GM19238 (cell line): ENCODE data around the gene SAT1.
"Not testable (repeated sequence)": the region's sequence is repeated elsewhere in the genome, so short reads cannot be mapped to it uniquely, and the experiment has no call there.

Experiments
- DNase-seq: peaks from one replicate; pipeline ENCODE4 v3.0.0; 2011; ENCODE audit warnings: low spot score; ENCODE audit not compliant: insufficient read length

SAT1 gene

DNA sequence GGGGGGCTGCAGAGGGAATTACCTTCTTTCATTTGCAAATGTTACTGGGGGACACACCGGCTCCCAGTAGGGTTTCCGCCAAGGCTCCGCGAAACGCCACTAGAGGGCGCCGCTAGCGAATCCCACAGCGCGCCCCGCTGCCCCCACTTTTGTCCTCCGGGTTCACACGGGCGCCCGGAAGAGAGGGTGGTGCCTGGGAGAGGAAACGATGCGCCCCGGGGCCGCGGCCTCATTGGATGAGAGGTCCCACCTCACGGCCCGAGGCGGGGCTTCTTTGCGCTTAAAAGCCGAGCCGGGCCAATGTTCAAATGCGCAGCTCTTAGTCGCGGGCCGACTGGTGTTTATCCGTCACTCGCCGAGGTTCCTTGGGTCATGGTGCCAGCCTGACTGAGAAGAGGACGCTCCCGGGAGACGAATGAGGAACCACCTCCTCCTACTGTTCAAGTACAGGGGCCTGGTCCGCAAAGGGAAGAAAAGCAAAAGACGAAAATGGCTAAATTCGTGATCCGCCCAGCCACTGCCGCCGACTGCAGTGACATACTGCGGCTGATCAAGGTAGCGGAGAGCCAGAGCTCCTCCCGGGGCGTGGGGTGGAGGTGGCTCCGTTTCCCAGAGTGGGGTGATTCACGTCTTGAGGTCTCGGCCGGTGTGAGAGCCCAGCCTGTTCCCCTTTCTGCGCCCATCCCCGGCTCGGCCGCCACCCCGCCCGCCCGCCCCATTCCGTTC is at the start of gene SAT1:
Gene SAT1 (plus strand): TSS at position 311 of the 726 bp plus-strand sequence. CDS start 179 bp downstream, at position 490.
- DNase-seq: peak; percentile 49

DNA sequence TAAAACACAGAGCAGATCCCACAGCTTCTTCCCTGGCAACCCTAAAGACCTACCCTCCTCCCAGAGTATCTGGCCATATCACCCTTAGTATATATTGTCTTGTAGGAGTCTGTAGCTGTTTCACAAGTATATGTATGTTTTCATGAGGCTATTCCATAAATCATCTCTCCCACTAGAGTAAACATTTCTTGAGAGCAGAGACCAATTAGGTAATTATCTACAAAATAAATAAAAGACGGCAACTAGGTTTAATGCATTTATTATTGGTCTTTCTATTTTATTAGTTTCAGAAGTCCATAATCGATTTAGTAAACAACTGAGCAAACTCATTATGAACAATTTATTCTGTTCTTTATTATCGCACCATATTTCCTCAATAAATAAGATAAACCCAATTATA is 46.9 kb upstream of the SAT1 start:
- no peak for DNase-seq

DNA sequence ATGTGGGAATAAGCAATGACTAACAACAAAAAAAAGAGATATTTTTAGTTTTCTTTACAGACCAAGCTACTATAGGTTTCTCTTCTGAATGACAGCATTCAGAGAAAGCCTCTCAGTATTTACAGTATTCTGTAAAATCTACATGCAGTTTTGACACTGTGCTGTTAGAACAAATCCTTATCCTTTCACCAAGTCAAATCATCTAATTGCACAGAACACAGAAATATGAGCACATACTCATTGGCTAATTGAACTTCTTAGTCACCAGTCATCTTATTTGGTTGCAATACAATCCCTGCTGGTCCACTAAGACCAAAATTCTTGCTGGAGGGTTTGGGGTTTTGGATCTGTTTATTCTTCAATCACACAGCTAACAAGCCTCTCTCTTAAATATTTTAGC is 45.6 kb upstream of the SAT1 start:
- DNase-seq: no peak

GRCh38 chrX:23742174-23742696 is 40.7 kb upstream of the SAT1 start:
- DNase-seq: no peak

DNA sequence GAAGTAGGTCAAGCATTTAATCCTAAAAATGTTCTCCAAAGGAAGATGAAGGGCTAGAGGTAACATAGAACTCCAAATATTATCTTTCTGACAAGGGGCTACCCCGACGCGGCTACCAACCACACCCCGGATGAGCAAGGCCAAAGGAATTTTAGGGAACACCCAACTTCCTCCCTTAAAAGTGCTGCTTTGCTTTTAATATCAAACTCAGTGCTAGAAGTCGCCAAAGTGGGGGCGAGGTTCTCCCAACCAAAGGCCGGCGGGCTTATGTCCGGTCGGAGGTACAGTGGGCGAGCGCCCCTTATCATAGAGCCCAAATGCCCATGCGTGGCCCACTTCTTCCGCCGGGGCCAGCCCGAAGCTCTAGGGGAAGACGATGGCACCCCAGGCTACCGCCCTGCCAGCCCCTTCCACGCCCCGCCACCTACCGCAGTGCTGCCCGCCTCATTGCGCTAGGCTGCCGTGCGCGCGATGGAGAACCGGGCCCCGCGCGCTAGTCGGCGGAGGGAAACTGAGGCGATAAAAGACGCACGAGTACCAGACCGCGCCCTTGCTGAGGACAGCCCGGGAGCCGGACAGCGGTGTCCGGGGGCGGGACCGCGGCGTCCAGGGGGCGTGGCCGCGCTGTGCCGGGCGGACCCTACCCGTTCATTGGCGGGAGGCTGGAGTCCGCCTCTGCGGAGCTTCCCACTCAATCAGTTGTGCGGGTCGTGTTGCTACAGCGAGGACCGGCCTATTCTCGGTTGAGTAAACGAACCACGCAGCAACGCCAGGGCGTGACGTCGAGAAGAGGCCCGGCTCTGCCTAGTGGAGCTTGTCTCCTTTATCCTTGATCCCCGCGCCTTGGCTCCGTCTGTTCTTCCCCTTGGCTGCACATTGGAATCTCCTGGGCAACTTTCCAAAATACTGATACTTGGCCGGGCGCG is 40.0 kb upstream of the SAT1 start, which contains the start of gene ACOT9:
Gene ACOT9 (minus strand): TSS at position 580 of the 926 bp plus-strand sequence. CDS start 132 bp downstream, at position 448.
- DNase-seq: peak; percentile 64

DNA sequence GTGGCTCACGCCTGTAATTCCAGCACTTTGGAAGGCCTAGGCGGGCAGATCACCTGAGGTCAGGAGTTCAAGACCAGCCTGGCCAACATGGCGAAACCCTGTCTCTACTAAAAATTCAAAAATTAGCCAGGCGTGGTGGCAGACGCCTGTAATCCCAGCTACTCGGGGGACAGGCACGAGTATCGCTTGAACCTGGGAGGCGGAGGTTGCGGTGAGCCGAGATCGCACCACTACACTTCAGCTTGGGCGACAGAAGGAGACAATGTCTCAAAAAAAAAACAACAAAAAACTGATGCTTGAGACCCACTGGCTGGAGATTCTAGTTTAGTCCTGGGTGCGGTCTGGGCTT is 39.4 kb upstream of the SAT1 start:
- DNase-seq: not testable (repeated sequence)

DNA sequence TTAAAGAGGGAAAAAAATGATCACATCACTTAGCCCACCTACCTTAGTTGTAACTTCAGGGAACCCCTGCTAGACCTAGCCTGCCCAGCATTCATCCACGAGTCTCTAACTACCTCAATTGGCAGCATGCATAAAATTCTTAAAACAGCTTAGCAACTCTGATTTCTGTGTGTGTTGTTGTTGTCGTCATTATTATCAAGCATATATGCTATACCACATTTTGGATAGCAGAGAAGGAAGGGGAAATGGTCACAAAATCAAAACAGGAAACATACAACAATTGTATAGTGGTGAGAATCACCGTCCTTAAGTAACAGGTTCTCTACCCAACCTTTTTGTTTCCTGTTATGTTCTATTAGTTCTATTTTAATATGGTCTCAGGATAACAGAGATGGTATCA is 37.2 kb upstream of the SAT1 start:
- no peak for DNase-seq

DNA sequence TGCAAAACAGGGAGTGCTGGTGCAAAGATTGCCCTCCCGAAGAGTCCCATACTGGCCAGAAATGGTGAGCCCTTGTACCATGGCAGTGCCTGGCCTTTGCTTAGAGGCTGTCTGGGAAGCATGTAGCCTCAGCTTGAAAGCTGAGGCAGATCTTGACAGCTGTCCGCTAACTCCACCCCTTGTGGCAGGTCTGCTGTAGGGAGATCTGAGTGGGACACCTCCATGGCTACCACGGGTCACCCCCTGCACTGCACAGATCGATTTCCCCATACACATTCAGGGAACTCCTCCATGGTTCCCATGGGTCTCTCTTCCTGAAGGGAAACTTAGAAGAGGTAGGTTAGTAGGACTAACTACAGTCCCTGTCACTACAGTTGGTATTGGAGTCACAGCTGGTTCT is 33.8 kb upstream of the SAT1 start:
- DNase-seq: no peak

DNA sequence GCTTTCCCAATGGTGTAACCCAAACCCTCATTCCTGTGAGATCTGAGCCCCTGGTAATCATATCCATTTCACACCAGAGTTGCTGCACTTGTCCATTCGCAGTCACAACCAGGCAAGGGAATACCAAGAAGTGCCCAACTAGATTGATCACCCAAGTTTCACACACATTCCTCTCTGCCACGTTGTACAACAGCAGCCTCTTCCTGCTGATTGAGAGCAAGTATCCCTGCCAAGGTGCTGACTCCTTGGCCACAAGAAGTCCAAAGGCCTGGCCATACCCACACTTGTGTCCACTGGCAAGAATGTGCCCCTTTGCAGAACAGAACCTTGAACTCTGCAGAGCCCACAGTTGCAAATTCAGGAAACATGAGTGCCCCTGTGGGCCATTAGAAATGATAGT is 33.4 kb upstream of the SAT1 start:
- DNase-seq: no peak

GRCh38 chrX:23752740-23753415 is 30.1 kb upstream of the SAT1 start:
- DNase-seq: no peak

GRCh38 chrX:23754664-23755063 is 28.3 kb upstream of the SAT1 start:
- DNase-seq: no peak

- DNase-seq: peak; percentile 41
These were observed 26.8 kb upstream of the SAT1 start for GRCh38 chrX:23756165-23756564.

DNA sequence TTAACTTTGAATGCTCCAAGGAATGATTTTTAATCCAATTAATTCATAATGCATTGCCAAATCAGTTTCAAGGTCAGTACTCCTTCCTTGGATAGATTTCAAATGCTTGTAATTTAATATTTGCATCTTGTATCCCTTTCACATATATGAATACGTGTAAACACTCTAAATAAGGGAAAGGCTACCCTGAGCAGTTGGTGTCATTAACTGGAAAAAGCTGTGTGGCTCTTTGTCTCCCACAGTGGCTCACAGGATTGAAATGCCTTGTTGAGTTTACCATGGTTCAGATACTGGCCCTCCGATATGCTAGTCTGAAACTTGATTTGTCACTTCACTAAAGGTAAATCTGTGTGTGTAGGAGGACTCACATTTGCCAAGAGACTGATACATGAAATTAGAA is 23.2 kb upstream of the SAT1 start:
- DNase-seq: no peak

DNA sequence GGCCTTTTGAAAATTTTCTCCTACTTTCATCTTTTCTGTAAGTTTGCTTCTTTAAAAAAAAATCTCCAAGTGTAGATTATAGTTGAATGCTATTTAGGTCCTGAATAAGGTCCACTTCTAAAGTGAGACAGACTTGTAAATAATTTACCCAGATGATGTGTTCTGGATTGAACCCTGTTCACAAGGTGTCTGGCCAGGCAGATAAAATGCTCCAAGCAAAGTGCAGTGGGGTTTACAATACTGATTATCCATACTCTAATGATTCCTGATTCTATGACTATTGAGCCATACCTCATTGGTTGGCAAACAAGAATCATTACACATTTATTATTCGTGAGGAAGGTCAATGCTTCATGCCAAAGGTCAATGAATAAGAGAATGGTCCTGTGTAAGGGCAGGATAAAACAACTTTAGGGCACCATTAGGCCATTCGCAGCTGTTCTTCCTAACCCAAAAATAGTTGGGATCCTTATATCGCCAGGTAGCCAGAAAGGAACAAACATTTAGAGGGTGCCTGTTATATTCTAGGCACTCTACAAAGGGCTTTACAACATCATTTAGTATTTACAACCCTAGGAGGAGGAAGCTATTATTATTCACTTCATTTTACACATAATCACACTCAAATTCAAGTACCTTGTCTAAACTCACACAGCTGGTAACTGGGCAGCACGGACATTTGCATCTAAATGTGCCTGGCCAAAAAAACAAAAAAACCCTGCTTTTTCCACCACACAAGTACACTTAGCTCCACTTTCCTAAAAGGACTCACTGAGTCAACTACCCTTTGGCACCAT is 18.6 kb upstream of the SAT1 start:
- no peak for DNase-seq

GRCh38 chrX:23765449-23765848 is 17.5 kb upstream of the SAT1 start:
- no peak for DNase-seq

DNA sequence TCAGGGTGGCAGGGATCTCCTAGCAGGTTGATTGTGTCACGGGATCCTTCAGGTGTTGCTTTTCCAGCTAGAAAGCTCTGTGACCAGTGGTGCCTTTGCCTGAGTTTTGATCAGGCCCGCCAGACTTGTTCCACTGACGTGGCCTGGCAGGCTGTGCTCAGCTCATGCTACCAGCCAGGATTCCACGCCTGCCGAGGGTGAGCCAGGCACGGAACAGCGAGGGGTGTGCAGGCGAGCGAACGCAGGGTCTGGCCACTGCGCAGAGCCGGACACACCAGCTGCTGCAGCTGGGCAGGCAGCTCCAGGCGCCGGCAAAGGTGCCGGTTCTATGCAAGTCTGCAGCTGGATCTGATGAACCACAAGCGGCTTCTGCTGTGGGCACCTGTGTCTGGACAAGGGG is 17.1 kb upstream of the SAT1 start:
- no peak for DNase-seq

DNA sequence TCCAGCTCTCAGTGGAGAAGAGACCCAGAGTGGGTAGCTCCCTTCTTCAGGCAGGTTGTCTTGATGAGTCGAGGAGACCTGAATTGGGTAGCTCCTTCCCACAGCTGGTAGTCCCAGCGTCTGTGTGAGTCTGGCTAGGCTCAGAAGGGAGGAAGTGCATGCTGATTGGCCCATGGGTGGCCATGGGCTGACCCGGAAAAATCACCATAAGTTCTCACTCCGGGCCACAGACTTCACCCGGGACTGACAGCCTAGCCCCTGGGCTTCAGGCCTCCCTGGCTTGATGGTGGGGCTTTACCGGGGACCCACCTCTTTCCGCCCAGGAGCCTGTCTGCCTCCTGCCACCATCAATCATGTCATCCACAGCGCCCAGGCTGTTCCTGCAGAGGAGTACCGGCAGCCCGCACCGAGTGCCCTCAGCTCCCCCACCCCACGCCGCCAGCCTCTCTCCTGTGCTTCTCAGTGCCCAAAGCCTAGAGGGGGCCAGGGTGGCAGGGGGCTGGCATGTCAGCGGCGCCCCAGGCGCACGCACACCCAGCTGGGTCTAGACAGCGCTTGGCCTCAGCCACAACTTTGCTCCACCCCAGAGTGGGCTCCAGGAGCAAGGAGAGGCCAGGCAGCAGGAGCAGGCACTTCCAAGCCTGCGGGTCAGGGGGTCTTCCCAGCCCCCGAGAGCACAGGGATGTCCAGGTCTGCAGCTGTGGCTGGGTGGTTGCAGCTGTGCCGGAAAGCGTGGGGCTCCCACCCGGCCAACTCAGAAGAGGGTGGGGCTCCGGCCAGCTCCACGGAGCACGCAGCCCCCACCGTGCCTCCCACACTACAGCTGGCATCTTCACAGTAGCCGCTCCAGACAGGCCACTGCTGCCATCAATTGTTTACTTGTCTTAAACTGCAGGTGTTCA is 16.1 kb upstream of the SAT1 start:
- no peak for DNase-seq

- DNase-seq: no peak
These were observed 12.8 kb upstream of the SAT1 start for GRCh38 chrX:23770142-23770541.

DNA sequence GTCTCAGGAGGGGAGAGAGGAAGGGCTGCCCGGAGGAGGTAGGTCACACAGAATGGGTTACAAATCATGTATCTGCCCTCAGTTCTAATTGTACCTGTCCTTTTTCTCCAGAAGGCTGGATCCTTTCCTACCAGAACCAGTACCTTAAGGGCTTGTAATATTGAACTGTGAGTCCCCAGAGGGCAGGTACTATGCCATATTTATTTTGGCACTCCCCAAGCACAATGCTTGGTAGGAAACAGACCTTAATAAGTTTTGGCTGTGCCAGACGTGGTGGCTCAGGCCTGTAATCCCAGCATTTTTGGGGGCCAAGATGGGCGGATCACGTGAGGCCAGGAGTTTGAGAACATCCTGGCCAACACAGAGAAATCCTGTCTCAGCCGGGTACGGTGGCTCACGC is 11.9 kb upstream of the SAT1 start:
- not testable (repeated sequence) for DNase-seq
